ENCODE results near the gene HEPACAM2.

Gene HEPACAM2

GRCh38 chr7:93202594-93203250, 23.5 kb downstream of the HEPACAM2 start:
- DNase-seq (ENCODE audit: low read depth) = no peak

GRCh38 chr7:93198472-93198871, 27.8 kb downstream of the HEPACAM2 start:
- no peak for DNase-seq (ENCODE audit: low read depth)

GRCh38 chr7:93196336-93196735, 29.9 kb downstream of the HEPACAM2 start:
- DNase-seq (ENCODE audit: low read depth) = no peak

- DNase-seq (ENCODE audit: low read depth) = no peak
These were observed 31.9 kb downstream of the HEPACAM2 start for GRCh38 chr7:93194386-93194785.

GRCh38 chr7:93188870-93189634, 37.2 kb downstream of the HEPACAM2 start:
- DNase-seq (ENCODE audit: low read depth) = no peak

- DNase-seq (ENCODE audit: low read depth) = no peak
These were observed 40.8 kb downstream of the HEPACAM2 start for GRCh38 chr7:93185303-93186027.

GRCh38 chr7:93179173-93179572, 47.1 kb downstream of the HEPACAM2 start:
- no peak for DNase-seq (ENCODE audit: low read depth)

GRCh38 chr7:93178213-93178612, 48.1 kb downstream of the HEPACAM2 start:
- DNase-seq (ENCODE audit: low read depth) = no peak

- no peak for DNase-seq (ENCODE audit: low read depth)
These were observed 49.2 kb downstream of the HEPACAM2 start for GRCh38 chr7:93176992-93177580.

GRCh38 chr7:93175219-93175618, 51.0 kb downstream of the HEPACAM2 start:
- DNase-seq (ENCODE audit: low read depth) = no peak

- no peak for DNase-seq (ENCODE audit: low read depth)
These were observed 53.6 kb downstream of the HEPACAM2 start for GRCh38 chr7:93172683-93173082.

- no peak for DNase-seq (ENCODE audit: low read depth)
These were observed 54.6 kb downstream of the HEPACAM2 start for GRCh38 chr7:93171606-93172226.

- no peak for DNase-seq (ENCODE audit: low read depth)
These were observed 60.8 kb downstream of the HEPACAM2 start for GRCh38 chr7:93165447-93165846.

GRCh38 chr7:93164766-93165165, 61.5 kb downstream of the HEPACAM2 start:
- DNase-seq (ENCODE audit: low read depth) = no peak

GRCh38 chr7:93161181-93161762, 65.0 kb downstream of the HEPACAM2 start:
- no peak for DNase-seq (ENCODE audit: low read depth)

- no peak for DNase-seq (ENCODE audit: low read depth)
These were observed 65.9 kb downstream of the HEPACAM2 start for GRCh38 chr7:93160410-93160809.

- DNase-seq (ENCODE audit: low read depth) = no peak
These were observed 66.8 kb downstream of the HEPACAM2 start for GRCh38 chr7:93159490-93159889.

- DNase-seq (ENCODE audit: low read depth) = no peak
These were observed 69.4 kb downstream of the HEPACAM2 start for GRCh38 chr7:93156884-93157283.

GRCh38 chr7:93150200-93150835, 76.0 kb downstream of the HEPACAM2 start:
- DNase-seq (ENCODE audit: low read depth) = no peak

- DNase-seq (ENCODE audit: low read depth) = no peak
These were observed 77.5 kb downstream of the HEPACAM2 start for GRCh38 chr7:93148727-93149126.

- DNase-seq (ENCODE audit: low read depth) = no peak
These were observed 78.1 kb downstream of the HEPACAM2 start, which contains the start of gene SAMD9L for GRCh38 chr7:93148144-93148543. SAMD9L (minus strand) TSS chr7:93148385; CDS start chr7:93135971, 12,414 bp downstream.

Data from activated T-cell treated with anti-CD3 and anti-CD28 coated beads for 1 hour (primary cell).